Measurements from ENCODE around the gene UST. TPM values are rescaled to one million over a fixed set of nuclear protein-coding genes. Genes with fewer than 3 reads are reported as not detected.

Gene UST
- total and polyA plus RNA-seq, 2 of the 8 experiments (the other 6 are each of a cell fraction or from before 2014, with no cell fraction given), result 13.5 to 34.5 TPM

GRCh38 chr6:148951662-148952061 lies 204.8 kb downstream of the UST start:
- Histone ChIP-seq H3K56ac (replicated peaks; ENCODE audit: insufficient read length, low read depth, low read length) (no peak overlapping the region), H2AK5ac (ENCODE audit: low read depth, low read length) (no peak overlapping the region), H4K8ac (ENCODE audit: extremely low read depth, insufficient read depth, low read length) (no peak overlapping the region), H3K36me3 (ENCODE audit: control insufficient read depth in 2 of 4, insufficient read depth in 4 of 4, low read length in 3 of 4) (peaks cover 2 to 20% (median 7%) of the 10 kb centered on the region in 4 experiments; a peak in 6 of 8 replicates), H3K14ac (ENCODE audit: insufficient read length) (no peak overlapping the region), H3K9ac (replicated peaks in 1 of 4; ENCODE audit: extremely low read depth in 1 of 4, low read depth in 3 of 4, low read length in 3 of 4) (no peak overlapping the region), H3K9me3 (ENCODE audit: insufficient read depth in 2 of 2, low read depth in 1 of 2, low read length in 1 of 2) (peaks cover 0 to 3% of the 10 kb centered on the region in 2 experiments; a peak in 2 of 4 replicates), H3K27me3 (replicated peaks in 1 of 4; ENCODE audit: control insufficient read depth in 3 of 4, extremely low read depth in 1 of 4, insufficient read depth in 3 of 4, low read length in 3 of 4) (no peaks in the 10 kb centered on the region), H3K4me2 (ENCODE audit: insufficient read depth in 1 of 2, low read depth in 2 of 2, low read length in 2 of 2) (no peak overlapping the region), H4K5ac (ENCODE audit: insufficient read length, low read depth, low read length) (no peak overlapping the region), H3K79me1 (ENCODE audit: low read depth, low read length) (peaks cover 2% of the 10 kb centered on the region; the same call in 1 of the 2 replicates), H3K23me2 (ENCODE audit: low read depth, low read length) (no peaks in the 10 kb centered on the region), H2BK120ac (replicated peaks; ENCODE audit: low read depth, low read length) (no peak overlapping the region), H2BK15ac (ENCODE audit: low read length) (no peak overlapping the region), H3K4me1 (replicated peaks in 1 of 4; ENCODE audit: control insufficient read depth in 3 of 4, insufficient read depth in 4 of 4, low read length in 3 of 4) (peaks cover 0 to 12% (median 5%) of the 10 kb centered on the region in 4 experiments; a peak in 4 of 7 replicates), H3K4ac (replicated peaks; ENCODE audit: insufficient read length, low read depth, low read length) (no peak overlapping the region), H2AFZ (ENCODE audit: low read length) (no peak overlapping the region), H3K4me3 (ENCODE audit: extremely low read depth in 1 of 4, insufficient read depth in 2 of 4, low read depth in 3 of 4, low read length in 4 of 4) (no peak overlapping the region), H3K18ac (ENCODE audit: extremely low read depth, low read length) (no peak overlapping the region), H2BK12ac (ENCODE audit: low read depth, low read length) (no peak overlapping the region), H4K91ac (replicated peaks; ENCODE audit: insufficient read length, low read length) (no peak overlapping the region), H3K23ac (ENCODE audit: insufficient read length) (no peak overlapping the region), H4K20me1 (replicated peaks in 1 of 2; ENCODE audit: control insufficient read depth in 1 of 2, insufficient read depth in 2 of 2, low read length in 2 of 2) (peaks cover 0 to 1% of the 10 kb centered on the region in 2 experiments), H2BK5ac (ENCODE audit: low read depth, low read length) (no peak overlapping the region), H3K79me2 (ENCODE audit: control insufficient read depth in 1 of 2, insufficient read depth in 2 of 2, low read length in 2 of 2) (peaks cover 4 to 29% of the 10 kb centered on the region in 2 experiments; a peak in 3 of 4 replicates), H2BK20ac (ENCODE audit: low read length) (no peak overlapping the region), H3K27ac (ENCODE audit: low read depth, low read length) (no peak overlapping the region)
- TF ChIP-seq EZH2 (IDR thresholded peaks at IDR 0.05; ENCODE audit: low read depth, low read length, severe bottlenecking), result no peak
- TF ChIP-seq EGR1 (IDR thresholded peaks at IDR 0.05; ENCODE audit: borderline replicate concordance, low read depth, low read length), result no peak
- TF ChIP-seq RAD21 (IDR thresholded peaks at IDR 0.05 in 1 of 2, conservative IDR thresholded peaks at IDR 0.05 in 1 of 2; ENCODE audit: low read depth in 2 of 2, low read length in 2 of 2), result no peak
- no peak for TF ChIP-seq HDAC2 (IDR thresholded peaks at IDR 0.05; ENCODE audit: borderline replicate concordance in 1 of 2, low read depth in 2 of 2, low read length in 2 of 2)
- no peak for TF ChIP-seq BACH1 (IDR thresholded peaks at IDR 0.05; ENCODE audit: low read length)
- TF ChIP-seq KDM4A (IDR thresholded peaks at IDR 0.05; ENCODE audit: low read depth, low read length, severe bottlenecking), result no peak
- WGBS, 2 experiments (ENCODE audit: extremely low coverage in 1 of 2, insufficient coverage in 1 of 2, insufficient read length in 1 of 2, insufficient replicate concordance in 2 of 2, low coverage in 1 of 2, low lambda C conversion rate in 2 of 2, missing lambda C conversion rate in 1 of 2), result 90% methylated on average over 6 of the region's 6 CpGs; no CpG with 5 or more reads in 1 of the 2 experiments
- POLR2A ChIA-PET (ENCODE audit: partially characterized antibody), result no interaction called here
- no peak for DNase-seq (ENCODE audit: low read depth in 1 of 2, low spot score in 2 of 2)
- FAIRE-seq, result no peak
- CTCF ChIA-PET (ENCODE audit: partially characterized antibody), result interaction anchor here (0.9 to 1.1 kb wide), 2 partner anchors 9 to 22 kb away, joined by 3 read pairs; no protein-coding TSS in a partner anchor

Measured in H1 (cell line).